GM23338 (cell line): ENCODE data around the gene RSPRY1. TPM values are rescaled to one million over a fixed set of nuclear protein-coding genes. Genes with fewer than 3 reads are reported as not detected.

ENCODE experiments used
- ATAC-seq: fragments of 200-7000 bp; cut with Tn5 transposase; 3 replicates; pipeline ENCODE4 v1.9.1; 2020
- DNase-seq: peaks from one replicate; pipeline ENCODE4 v3.0.0-alpha.2; 2015; ENCODE audit warnings: low spot score
- H2AFZ ChIP-seq: fragments of 200-600 bp; sonication (generic); 2 replicates; pipeline ENCODE4 v1.8.0; 2016; ENCODE audit warnings: antibody characterized with exemption, mild to moderate bottlenecking, moderate library complexity
- H3F3A ChIP-seq: fragments of 200-600 bp; sonication (generic); replicated peaks from 2 replicates; pipeline ENCODE4 v1.8.0; 2017; ENCODE audit warnings: antibody characterized with exemption, mixed run types, low read depth
- H3K27ac ChIP-seq: fragments of 200-600 bp; sonication (generic); 2 replicates; pipeline ENCODE4 v1.6.1; 2016; ENCODE audit warnings: low read depth
- H3K27me3 ChIP-seq: fragments of 200-600 bp; sonication (generic); 2 replicates; pipeline ENCODE4 v1.8.0; 2016; ENCODE audit warnings: mild to moderate bottlenecking, mixed run types, moderate library complexity; ENCODE audit not compliant: insufficient read depth
- H3K36me3 ChIP-seq: fragments of 200-600 bp; sonication (generic); 2 replicates; pipeline ENCODE4 v1.8.0; 2016; ENCODE audit warnings: mild to moderate bottlenecking; ENCODE audit not compliant: insufficient read depth
- H3K4me1 ChIP-seq: fragments of 200-600 bp; sonication (generic); 2 replicates; pipeline ENCODE4 v1.8.0; 2016; ENCODE audit warnings: mild to moderate bottlenecking, moderate library complexity; ENCODE audit not compliant: insufficient read depth
- H3K4me2 ChIP-seq: fragments of 200-600 bp; sonication (generic); 2 replicates; pipeline ENCODE4 v1.7.1; 2017; ENCODE audit warnings: mixed run types
- H3K4me3 ChIP-seq: fragments of 200-600 bp; sonication (generic); 2 replicates; pipeline ENCODE4 v1.6.1; 2016; ENCODE audit warnings: mixed run types
- H3K79me2 ChIP-seq: fragments of 200-600 bp; sonication (generic); replicated peaks from 2 replicates; pipeline ENCODE4 v1.8.0; 2017; ENCODE audit warnings: mild to moderate bottlenecking; ENCODE audit not compliant: insufficient read depth
- H3K9me2 ChIP-seq: fragments of 200-600 bp; sonication (generic); 2 replicates; pipeline ENCODE4 v1.8.0; 2017; ENCODE audit not compliant: insufficient read depth
- H4K20me1 ChIP-seq: fragments of 200-600 bp; sonication (generic); replicated peaks from 2 replicates; pipeline ENCODE4 v1.8.0; 2017; ENCODE audit warnings: mild to moderate bottlenecking; ENCODE audit not compliant: insufficient read depth
- H3K27ac Mint-ChIP-seq: 2 replicates; pipeline ENCODE4 v1.8.0; 2020; ENCODE audit warnings: inconsistent platforms, mild to moderate bottlenecking, moderate library complexity, mixed read lengths
- H3K27me3 Mint-ChIP-seq: 3 replicates; pipeline ENCODE4 v1.8.0; 2022; ENCODE audit warnings: low read depth, mild to moderate bottlenecking, moderate library complexity, mixed read lengths, inconsistent platforms; ENCODE audit not compliant: insufficient read depth, poor library complexity
- H3K36me3 Mint-ChIP-seq: 3 replicates; pipeline ENCODE4 v1.8.0; 2021; ENCODE audit warnings: low read depth, mild to moderate bottlenecking, inconsistent platforms, moderate library complexity, mixed read lengths
- H3K4me1 Mint-ChIP-seq: 3 replicates; pipeline ENCODE4 v1.8.0; 2020; ENCODE audit warnings: mild to moderate bottlenecking, inconsistent platforms, mixed read lengths
- H3K4me3 Mint-ChIP-seq: 3 replicates; pipeline ENCODE4 v1.8.0; 2021; ENCODE audit warnings: moderate library complexity, mild to moderate bottlenecking, inconsistent platforms, mixed read lengths
- H3K9me3 Mint-ChIP-seq: 3 replicates; pipeline ENCODE4 v1.8.0; 2020; ENCODE audit warnings: moderate library complexity, mild to moderate bottlenecking, inconsistent platforms, mixed read lengths
- CREB1 ChIP-seq: fragments of 250-450 bp; sonication (Bioruptor Pico); IDR thresholded peaks from 2 replicates; pipeline ENCODE4 v1.5.0; 2020; ENCODE audit warnings: low read depth, mild to moderate bottlenecking, moderate library complexity
- EZH2 ChIP-seq: fragments of 200-600 bp; sonication (generic); IDR thresholded peaks from one replicate; pipeline ENCODE4 v1.8.0; 2017; ENCODE audit warnings: antibody characterized with exemption, mild to moderate bottlenecking, low read depth; ENCODE audit not compliant: unreplicated experiment
- EZH2phosphoT487 ChIP-seq: fragments of 200-600 bp; sonication (generic); IDR thresholded peaks from one replicate; pipeline ENCODE4 v1.8.1; 2018; ENCODE audit warnings: antibody characterized with exemption; ENCODE audit not compliant: unreplicated experiment
- NANOG ChIP-seq: IDR thresholded peaks from 2 replicates; pipeline ENCODE4 v1.6.1; 2016; ENCODE audit warnings: antibody characterized with exemption, borderline replicate concordance
- POLR2AphosphoS5 ChIP-seq: IDR thresholded peaks from 2 replicates; pipeline ENCODE4 v1.6.1; 2016; ENCODE audit warnings: antibody characterized with exemption, low read depth
- ZNF114 ChIP-seq: fragments of 250-450 bp; sonication (Bioruptor Pico); IDR thresholded peaks from 2 replicates; pipeline ENCODE4 v1.5.0; 2020; ENCODE audit warnings: mild to moderate bottlenecking, moderate library complexity
- ZNF331 ChIP-seq: fragments of 250-450 bp; sonication (Bioruptor Pico); IDR thresholded peaks from 2 replicates; pipeline ENCODE4 v1.5.0; 2020; ENCODE audit warnings: low read depth, mild to moderate bottlenecking, moderate library complexity
- polyA plus RNA-seq: library from polyadenylated mRNA; unstranded; fragments of >200 nt; fragmentation: Nextera tagmentation; extraction: Ambion mirVana; gene quantifications from 2 replicates; pipeline ENCODE4 v1.2.1, GENCODE V29; 2016
- total RNA-seq: library from RNA; depleted of rRNA; stranded (reverse); fragments of >200 nt; shearing (Covaris generic); gene quantifications from 2 replicates; pipeline ENCODE4 v1.2.3, GENCODE V29; 2014
- TF ChIP-seq, protein P1 (sequence below), 2 experiments: fragments of 200-600 bp in 1 of 2; sonication (generic) in 1 of 2; conservative IDR thresholded peaks; 2 replicates each; pipeline versions ENCODE4 v1.5.1 to v1.6.1; 2016 to 2017; ENCODE audit warnings: antibody characterized with exemption in 2 of 2, low read depth in 2 of 2, mild to moderate bottlenecking in 2 of 2, moderate library complexity in 1 of 2
- TF ChIP-seq, protein P2 (sequence below): IDR thresholded peaks from one replicate; pipeline ENCODE4 v1.6.1; 2018; ENCODE audit warnings: antibody characterized with exemption; ENCODE audit not compliant: unreplicated experiment
- TF ChIP-seq, protein P3 (sequence below): fragments of 250-450 bp; sonication (Bioruptor Pico); IDR thresholded peaks from 2 replicates; pipeline ENCODE4 v1.5.0; 2020; ENCODE audit warnings: mild to moderate bottlenecking, moderate library complexity

Gene RSPRY1
- total and polyA plus RNA-seq, 2 experiments from 2014 or later: 25.8 to 35.9 TPM

DNA sequence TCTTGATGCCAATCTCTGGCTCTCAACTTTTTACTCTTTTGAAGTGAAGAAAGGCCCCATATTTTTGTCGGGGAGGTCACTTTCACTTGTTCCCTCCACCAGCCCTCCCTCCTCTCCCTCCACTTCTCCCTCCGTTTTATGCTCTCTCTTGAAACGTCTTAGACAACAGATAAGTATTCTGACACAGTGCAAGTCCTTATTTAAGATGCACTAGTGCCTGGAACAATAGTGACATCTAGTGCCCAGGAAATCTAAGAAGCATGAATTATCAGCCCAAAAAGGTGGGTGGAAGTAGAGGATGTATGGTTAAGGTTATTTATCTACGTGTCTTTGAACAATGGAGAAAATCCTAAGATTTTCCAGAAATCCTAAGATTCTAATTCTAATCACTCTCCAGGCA lies 18.2 kb upstream of the RSPRY1 start:
- H3K4me1 Mint-ChIP-seq: peaks cover 3% of the 10 kb centered on the region; the same call in 1 of the 3 replicates
- Histone ChIP-seq H3K4me1 (no peaks in the 10 kb centered on the region), H3K9me2 (no peaks in the 10 kb centered on the region), H3K4me3 (no peak overlapping the region), H4K20me1 (no peaks in the 10 kb centered on the region), H3K79me2 (no peaks in the 10 kb centered on the region), H3K4me2 (no peak overlapping the region), H3K27me3 (no peaks in the 10 kb centered on the region), H2AFZ (no peak overlapping the region), H3K36me3 (peaks cover 69% of the 10 kb centered on the region; the same call in 1 of the 2 replicates), H3F3A (no peaks in the 10 kb centered on the region), H3K27ac (no peak overlapping the region)
- H3K4me3 Mint-ChIP-seq: no peak overlapping the region
- ATAC-seq (peak; percentile 43; the same call in 1 of the 3 replicates), DNase-seq (peak; percentile 63)
- no peaks in the 10 kb centered on the region for H3K27me3 Mint-ChIP-seq
- H3K9me3 Mint-ChIP-seq: no peaks in the 10 kb centered on the region
- no peak overlapping the region for H3K27ac Mint-ChIP-seq
- peaks cover 68% of the 10 kb centered on the region for H3K36me3 Mint-ChIP-seq
- TF ChIP-seq, protein P1, sequence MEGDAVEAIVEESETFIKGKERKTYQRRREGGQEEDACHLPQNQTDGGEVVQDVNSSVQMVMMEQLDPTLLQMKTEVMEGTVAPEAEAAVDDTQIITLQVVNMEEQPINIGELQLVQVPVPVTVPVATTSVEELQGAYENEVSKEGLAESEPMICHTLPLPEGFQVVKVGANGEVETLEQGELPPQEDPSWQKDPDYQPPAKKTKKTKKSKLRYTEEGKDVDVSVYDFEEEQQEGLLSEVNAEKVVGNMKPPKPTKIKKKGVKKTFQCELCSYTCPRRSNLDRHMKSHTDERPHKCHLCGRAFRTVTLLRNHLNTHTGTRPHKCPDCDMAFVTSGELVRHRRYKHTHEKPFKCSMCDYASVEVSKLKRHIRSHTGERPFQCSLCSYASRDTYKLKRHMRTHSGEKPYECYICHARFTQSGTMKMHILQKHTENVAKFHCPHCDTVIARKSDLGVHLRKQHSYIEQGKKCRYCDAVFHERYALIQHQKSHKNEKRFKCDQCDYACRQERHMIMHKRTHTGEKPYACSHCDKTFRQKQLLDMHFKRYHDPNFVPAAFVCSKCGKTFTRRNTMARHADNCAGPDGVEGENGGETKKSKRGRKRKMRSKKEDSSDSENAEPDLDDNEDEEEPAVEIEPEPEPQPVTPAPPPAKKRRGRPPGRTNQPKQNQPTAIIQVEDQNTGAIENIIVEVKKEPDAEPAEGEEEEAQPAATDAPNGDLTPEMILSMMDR (conservative IDR thresholded peaks at IDR 0.05; ENCODE audit: low read depth in 2 of 2): peak; percentile 74 to 80
- no peak for TF ChIP-seq CREB1

DNA sequence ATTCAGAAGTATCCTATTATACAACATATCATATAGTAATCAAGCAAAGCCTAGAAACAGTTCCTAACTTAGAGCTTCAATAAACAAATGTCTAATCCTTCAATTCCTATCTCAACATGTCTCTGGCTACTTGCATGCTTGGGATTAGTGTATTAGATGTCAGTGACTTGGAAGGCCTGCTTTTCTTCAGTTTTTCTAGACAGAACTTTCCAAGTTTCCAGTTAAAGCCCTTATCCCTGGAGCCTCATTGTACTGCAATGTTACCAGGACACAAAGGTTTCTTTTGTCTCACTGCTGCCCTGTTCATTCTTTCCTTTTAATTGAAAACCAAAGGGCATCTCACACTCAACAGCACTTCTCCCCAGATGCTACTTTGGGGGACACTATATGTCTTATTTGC lies 16.8 kb upstream of the RSPRY1 start:
- Histone ChIP-seq H4K20me1 (no peaks in the 10 kb centered on the region), H3K4me2 (no peak overlapping the region), H3K27ac (no peak overlapping the region), H3K4me3 (no peak overlapping the region), H3K9me2 (no peaks in the 10 kb centered on the region), H3K4me1 (no peaks in the 10 kb centered on the region), H3K79me2 (no peaks in the 10 kb centered on the region), H3K27me3 (no peaks in the 10 kb centered on the region), H3F3A (no peaks in the 10 kb centered on the region), H3K36me3 (peaks cover 73% of the 10 kb centered on the region), H2AFZ (no peak overlapping the region)
- Mint-ChIP-seq H3K27ac (no peak overlapping the region), H3K27me3 (peaks cover 3% of the 10 kb centered on the region), H3K36me3 (peaks cover 63% of the 10 kb centered on the region), H3K4me3 (no peak overlapping the region), H3K4me1 (peaks cover 3% of the 10 kb centered on the region; the same call in 1 of the 3 replicates), H3K9me3 (no peaks in the 10 kb centered on the region)
- ATAC-seq (no peak), DNase-seq (no peak)
- TF ChIP-seq, protein P2, sequence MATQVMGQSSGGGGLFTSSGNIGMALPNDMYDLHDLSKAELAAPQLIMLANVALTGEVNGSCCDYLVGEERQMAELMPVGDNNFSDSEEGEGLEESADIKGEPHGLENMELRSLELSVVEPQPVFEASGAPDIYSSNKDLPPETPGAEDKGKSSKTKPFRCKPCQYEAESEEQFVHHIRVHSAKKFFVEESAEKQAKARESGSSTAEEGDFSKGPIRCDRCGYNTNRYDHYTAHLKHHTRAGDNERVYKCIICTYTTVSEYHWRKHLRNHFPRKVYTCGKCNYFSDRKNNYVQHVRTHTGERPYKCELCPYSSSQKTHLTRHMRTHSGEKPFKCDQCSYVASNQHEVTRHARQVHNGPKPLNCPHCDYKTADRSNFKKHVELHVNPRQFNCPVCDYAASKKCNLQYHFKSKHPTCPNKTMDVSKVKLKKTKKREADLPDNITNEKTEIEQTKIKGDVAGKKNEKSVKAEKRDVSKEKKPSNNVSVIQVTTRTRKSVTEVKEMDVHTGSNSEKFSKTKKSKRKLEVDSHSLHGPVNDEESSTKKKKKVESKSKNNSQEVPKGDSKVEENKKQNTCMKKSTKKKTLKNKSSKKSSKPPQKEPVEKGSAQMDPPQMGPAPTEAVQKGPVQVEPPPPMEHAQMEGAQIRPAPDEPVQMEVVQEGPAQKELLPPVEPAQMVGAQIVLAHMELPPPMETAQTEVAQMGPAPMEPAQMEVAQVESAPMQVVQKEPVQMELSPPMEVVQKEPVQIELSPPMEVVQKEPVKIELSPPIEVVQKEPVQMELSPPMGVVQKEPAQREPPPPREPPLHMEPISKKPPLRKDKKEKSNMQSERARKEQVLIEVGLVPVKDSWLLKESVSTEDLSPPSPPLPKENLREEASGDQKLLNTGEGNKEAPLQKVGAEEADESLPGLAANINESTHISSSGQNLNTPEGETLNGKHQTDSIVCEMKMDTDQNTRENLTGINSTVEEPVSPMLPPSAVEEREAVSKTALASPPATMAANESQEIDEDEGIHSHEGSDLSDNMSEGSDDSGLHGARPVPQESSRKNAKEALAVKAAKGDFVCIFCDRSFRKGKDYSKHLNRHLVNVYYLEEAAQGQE: no peak
- TF ChIP-seq EZH2 (no peak), ZNF331 (no peak), EZH2phosphoT487 (no peak), NANOG (no peak), POLR2AphosphoS5 (no peak), ZNF114 (no peak), CREB1 (no peak)
- TF ChIP-seq, protein P3, sequence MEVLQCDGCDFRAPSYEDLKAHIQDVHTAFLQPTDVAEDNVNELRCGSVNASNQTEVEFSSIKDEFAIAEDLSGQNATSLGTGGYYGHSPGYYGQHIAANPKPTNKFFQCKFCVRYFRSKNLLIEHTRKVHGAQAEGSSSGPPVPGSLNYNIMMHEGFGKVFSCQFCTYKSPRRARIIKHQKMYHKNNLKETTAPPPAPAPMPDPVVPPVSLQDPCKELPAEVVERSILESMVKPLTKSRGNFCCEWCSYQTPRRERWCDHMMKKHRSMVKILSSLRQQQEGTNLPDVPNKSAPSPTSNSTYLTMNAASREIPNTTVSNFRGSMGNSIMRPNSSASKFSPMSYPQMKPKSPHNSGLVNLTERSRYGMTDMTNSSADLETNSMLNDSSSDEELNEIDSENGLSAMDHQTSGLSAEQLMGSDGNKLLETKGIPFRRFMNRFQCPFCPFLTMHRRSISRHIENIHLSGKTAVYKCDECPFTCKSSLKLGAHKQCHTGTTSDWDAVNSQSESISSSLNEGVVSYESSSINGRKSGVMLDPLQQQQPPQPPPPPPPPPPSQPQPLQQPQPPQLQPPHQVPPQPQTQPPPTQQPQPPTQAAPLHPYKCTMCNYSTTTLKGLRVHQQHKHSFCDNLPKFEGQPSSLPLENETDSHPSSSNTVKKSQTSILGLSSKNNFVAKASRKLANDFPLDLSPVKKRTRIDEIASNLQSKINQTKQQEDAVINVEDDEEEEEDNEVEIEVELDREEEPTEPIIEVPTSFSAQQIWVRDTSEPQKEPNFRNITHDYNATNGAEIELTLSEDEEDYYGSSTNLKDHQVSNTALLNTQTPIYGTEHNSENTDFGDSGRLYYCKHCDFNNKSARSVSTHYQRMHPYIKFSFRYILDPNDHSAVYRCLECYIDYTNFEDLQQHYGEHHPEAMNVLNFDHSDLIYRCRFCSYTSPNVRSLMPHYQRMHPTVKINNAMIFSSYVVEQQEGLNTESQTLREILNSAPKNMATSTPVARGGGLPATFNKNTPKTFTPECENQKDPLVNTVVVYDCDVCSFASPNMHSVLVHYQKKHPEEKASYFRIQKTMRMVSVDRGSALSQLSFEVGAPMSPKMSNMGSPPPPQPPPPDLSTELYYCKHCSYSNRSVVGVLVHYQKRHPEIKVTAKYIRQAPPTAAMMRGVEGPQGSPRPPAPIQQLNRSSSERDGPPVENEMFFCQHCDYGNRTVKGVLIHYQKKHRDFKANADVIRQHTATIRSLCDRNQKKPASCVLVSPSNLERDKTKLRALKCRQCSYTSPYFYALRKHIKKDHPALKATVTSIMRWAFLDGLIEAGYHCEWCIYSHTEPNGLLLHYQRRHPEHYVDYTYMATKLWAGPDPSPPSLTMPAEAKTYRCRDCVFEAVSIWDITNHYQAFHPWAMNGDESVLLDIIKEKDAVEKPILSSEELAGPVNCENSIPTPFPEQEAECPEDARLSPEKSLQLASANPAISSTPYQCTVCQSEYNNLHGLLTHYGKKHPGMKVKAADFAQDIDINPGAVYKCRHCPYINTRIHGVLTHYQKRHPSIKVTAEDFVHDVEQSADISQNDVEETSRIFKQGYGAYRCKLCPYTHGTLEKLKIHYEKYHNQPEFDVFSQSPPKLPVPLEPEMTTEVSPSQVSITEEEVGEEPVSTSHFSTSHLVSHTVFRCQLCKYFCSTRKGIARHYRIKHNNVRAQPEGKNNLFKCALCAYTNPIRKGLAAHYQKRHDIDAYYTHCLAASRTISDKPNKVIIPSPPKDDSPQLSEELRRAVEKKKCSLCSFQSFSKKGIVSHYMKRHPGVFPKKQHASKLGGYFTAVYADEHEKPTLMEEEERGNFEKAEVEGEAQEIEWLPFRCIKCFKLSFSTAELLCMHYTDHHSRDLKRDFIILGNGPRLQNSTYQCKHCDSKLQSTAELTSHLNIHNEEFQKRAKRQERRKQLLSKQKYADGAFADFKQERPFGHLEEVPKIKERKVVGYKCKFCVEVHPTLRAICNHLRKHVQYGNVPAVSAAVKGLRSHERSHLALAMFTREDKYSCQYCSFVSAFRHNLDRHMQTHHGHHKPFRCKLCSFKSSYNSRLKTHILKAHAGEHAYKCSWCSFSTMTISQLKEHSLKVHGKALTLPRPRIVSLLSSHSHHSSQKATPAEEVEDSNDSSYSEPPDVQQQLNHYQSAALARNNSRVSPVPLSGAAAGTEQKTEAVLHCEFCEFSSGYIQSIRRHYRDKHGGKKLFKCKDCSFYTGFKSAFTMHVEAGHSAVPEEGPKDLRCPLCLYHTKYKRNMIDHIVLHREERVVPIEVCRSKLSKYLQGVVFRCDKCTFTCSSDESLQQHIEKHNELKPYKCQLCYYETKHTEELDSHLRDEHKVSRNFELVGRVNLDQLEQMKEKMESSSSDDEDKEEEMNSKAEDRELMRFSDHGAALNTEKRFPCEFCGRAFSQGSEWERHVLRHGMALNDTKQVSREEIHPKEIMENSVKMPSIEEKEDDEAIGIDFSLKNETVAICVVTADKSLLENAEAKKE (CRISPR knock-in tag): no peak
